ENCODE results near the gene MCL1.

GRCh38 chr1:150550222-150551050 is 29.0 kb downstream of the MCL1 start:
- TF ChIP-seq CTCF (IDR thresholded peaks at IDR 0.05) (no peak), ZFX (IDR thresholded peaks at IDR 0.05; ENCODE audit: borderline replicate concordance) (no peak)

Measured in 22Rv1 (cell line).